Esophagus squamous epithelium (tissue), 4 donors: Measurements from ENCODE around the gene CTIF.

Experiments
- CTCF ChIP-seq, 6 experiments: fragments of 450-650 bp in 4 of 6; fragments of 200-600 bp in 2 of 6; sonication (generic) in 2 of 6; IDR thresholded peaks; one replicate each; pipeline ENCODE4 v1.5.1; 2016 to 2019; ENCODE audit warnings: antibody characterized with exemption in 6 of 6, mild to moderate bottlenecking in 4 of 6, moderate library complexity in 4 of 6
- POLR2A ChIP-seq, 4 donors: fragments of 450-650 bp; IDR thresholded peaks; one replicate each; pipeline ENCODE4 v1.6.1; 2017; ENCODE audit warnings: antibody characterized with exemption in 4 of 4, mild to moderate bottlenecking in 4 of 4, moderate library complexity in 3 of 4

DNA sequence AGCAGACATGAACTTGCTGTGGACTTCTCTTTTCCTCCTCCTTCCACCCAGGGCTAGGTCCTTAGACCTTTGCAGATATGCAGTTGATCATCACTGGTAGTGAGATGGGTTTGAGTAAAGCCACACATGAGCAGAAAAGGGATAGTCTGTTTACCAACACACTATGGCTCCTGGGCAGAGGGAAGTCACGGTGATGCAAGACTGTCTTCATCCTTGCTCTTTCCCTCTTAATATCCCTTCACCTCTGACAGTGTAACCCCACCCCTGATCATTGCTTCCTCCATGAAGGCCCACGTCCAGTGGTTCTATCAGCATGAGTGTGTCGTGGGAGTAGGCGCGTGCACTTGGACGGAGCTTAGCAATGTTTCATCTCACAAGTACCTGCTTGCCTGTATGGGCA is 223.2 kb downstream of the CTIF start:
- TF ChIP-seq POLR2A (IDR thresholded peaks at IDR 0.05): no peak
- no peak for TF ChIP-seq CTCF (IDR thresholded peaks at IDR 0.05)
